HG03342 (cell line): ENCODE results near the gene YLPM1.
A peak's percentile ranks its signal among the peaks of the same experiment; 100 is the strongest.

Source experiments
- ATAC-seq: cut with Tn5 transposase; IDR thresholded peaks from one replicate; pipeline ENCODE4 v1.9.1; 2021; ENCODE audit warnings: mild to moderate bottlenecking, moderate library complexity; ENCODE audit not compliant: unreplicated experiment

Gene YLPM1

GRCh38 chr14:74865156-74865555, 102.0 kb downstream of the YLPM1 start:
- no peak for ATAC-seq

DNA sequence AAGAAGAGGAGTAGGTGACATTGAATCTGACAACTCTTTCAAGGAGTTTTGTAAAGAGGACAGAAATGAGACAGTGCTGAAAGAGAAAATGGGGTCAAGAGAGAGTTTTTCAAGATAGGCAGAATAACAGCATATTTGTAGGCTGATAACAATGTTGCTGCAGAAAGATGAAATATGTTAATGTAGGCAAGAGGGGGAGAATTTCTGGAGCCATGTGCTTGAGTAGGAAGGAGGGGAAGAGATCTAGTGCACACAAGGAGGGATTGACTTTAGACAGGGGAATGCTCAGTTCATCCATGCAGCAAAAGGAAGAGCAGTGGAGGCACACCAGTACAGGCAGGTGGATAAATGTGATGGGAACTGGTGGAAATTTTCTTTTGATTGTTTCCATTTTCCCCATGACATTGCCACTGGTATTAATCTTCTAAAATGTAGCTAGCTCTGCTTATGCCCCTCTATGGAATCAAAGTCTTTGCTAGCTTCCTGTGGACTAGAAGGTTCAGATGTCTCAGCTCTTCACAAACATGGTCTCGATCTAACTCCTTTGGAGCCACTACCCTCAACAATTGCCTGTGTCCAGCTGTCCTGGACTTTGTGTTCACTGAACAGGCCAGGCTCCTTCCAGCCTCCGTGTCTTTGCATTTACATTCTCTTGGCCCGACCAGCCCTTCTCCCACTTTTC, 103.7 kb downstream of the YLPM1 start:
- no peak for ATAC-seq

GRCh38 chr14:74867673-74868072, 104.6 kb downstream of the YLPM1 start:
- ATAC-seq, result no peak

DNA sequence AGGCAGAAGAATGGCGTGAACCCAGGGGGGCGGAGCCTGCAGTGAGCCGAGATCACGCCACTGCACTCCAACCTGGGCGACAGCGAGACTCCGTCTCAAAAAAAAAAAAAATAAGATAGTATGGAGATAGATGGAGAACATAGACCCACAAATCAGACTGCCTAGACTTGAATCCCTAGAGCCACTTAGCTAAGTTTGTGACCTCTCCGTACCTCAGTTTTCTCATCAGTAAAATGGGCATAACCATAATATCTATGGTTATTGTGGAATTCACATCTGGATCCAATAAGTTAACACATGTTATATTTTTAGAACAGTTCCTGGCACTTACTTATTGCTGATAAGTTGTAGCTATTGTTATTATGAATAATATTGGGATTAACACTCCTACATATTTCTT, 105.6 kb downstream of the YLPM1 start:
- no peak for ATAC-seq

- no peak for ATAC-seq
Measured at GRCh38 chr14:74871819-74872218, 108.7 kb downstream of the YLPM1 start.

DNA sequence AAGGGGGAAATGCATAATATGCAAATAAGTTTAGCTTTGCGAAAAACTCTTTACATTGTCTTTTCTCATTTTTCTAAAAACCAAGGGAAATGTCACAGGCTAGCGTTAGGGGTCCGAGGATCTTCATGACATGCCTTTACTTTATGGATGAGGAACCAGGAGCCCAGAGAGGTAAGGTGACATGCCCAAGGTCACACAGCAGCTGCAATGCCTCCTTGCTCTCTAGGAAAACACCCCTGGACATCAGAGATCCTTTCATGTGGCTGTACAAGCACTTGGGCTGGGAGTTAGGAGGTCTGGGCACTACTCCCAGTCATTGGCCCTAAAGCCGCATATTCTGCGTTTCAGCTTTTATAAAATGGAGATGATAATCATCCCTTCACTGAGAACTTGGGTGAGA, 112.1 kb downstream of the YLPM1 start:
- no peak for ATAC-seq

GRCh38 chr14:74875941-74876913, 113.1 kb downstream of the YLPM1 start, which contains the start of gene PROX2:
Gene PROX2, minus strand, starts transcription at chr14:74876145. Its CDS starts 12,311 bp downstream, at chr14:74863834.
- ATAC-seq, result no peak

- no peak for ATAC-seq
Measured at GRCh38 chr14:74879427-74880182, 116.5 kb downstream of the YLPM1 start.

GRCh38 chr14:74881431-74882102, 118.5 kb downstream of the YLPM1 start, which contains the start of gene DLST:
Gene DLST, plus strand, starts transcription at chr14:74881916. Its CDS starts 38 bp downstream, at chr14:74881954.
- peak; percentile 90 for ATAC-seq

DNA sequence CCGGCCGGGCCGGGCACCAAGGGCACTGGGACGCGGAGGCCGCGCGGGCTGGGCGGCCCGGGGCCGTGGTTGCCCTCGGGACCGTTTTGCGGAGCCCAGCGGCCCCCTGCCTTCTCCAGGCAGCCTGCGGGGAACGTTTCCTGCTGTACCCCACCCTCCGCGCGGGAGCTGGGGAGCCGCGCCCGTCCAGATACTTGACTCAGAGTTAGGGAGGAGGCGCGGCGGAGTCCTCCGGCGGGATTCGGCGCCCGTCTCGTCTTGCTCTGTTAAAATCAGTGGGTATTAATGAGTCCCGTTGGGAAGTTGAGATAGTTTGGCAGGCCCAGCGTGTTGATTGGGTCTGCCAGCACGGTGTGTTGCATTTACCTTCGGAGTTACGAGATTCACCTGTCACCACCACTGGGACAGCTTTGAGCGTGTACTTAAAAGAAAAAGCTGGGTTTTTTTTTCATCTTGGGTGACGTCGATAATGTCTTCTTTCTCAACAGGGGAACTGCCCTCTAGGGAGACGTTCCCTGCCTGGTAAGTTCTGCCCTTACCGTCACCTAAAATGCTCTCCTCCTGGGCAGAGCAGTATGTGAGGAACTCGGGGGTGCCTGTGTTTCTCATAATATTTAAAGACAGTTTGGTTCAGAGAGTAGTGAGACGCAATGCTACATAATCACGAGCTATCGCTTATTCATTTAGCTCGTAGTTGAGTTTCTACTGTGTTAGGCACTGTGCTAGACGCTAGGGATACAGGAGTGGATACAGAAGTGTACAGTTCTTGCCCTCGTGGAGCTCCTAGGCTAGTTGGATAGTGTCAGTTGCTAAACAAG, 119.2 kb downstream of the YLPM1 start:
- ATAC-seq, result peak; percentile 39
